M059J (cell line): ENCODE data around the gene PEG3. TPM values are rescaled to one million over a fixed set of nuclear protein-coding genes. Genes with fewer than 3 reads are reported as not detected.

ENCODE experiments used
- DNase-seq: peaks from one replicate; pipeline ENCODE4 v3.0.0-alpha.2; 2012; ENCODE audit warnings: low read depth
- total RNA-seq: library from RNA; depleted of rRNA; stranded (reverse); fragments of >200 nt; shearing (Covaris generic); gene quantifications from 2 replicates; pipeline ENCODE4 v1.2.3, GENCODE V29; 2014; rRNA removed

Gene PEG3
- total RNA-seq, 1 experiment from 2014 or later: 1.9 TPM

DNA sequence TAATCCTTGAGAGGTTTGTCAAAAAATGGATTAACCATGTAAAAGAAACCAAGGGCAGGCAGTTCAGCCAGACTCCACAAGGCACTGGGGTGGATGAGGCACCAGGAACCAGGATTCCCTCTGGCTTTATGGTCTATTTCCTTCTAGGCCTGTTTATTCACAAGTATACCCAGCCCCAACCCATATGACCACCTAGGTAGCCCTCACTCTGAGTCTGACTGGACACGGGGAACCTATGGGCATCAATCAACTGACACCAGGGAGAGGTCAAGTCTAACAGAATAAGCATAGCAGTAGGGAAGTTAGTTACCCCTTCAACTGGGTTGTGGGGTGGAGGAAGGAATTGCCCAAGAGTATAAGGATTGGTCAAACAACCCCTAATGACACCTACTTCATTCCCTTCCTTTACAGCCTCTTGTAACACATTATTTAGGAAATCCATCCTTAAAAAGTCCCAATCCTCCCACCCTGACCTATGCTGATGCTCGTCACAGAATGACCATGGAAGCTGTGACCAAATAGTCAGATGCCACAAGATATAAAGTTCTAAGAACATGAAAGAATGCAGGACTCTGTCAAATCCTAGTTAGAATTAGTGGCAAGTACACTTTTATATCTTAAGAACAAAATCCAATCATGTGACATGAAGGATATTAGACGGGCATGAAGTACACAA lies 31.7 kb downstream of the PEG3 start:
- no peak for DNase-seq

DNA sequence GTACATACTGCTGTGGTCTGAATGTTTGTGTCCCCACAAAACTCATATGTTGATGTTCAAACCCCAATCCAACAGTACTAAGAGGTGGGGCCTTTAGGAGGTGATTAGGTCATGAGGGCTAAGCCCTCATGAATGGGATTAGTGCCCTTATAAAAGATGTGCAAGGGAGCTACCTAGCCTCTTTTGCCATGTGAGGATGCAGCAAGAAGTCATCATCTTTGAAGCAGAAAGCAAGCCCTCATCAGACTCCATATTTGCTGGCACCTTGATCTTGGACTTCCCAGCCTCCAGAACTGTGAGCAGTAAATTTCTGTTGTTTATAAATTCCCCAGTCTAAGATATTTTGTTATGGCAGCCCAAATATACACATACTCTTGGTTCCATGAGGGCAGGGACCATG lies 33.9 kb downstream of the PEG3 start:
- DNase-seq: no peak

Other genes with a start within 250 kb of the PEG3 start
- gene ZNF71, start 245.4 kb downstream of the PEG3 start, total RNA-seq: 4.0 and 8.8 TPM in 2 replicates
- gene SMIM17, start 197.6 kb downstream of the PEG3 start, total RNA-seq: 0.15 TPM in 1 of 2 replicates, not detected in the other
- 0.49 and 0.71 TPM in 2 replicates for gene ZNF835, start 169.0 kb downstream of the PEG3 start, total RNA-seq
- not detected in 2 replicates for gene ZIM2, start within 50 bp of the PEG3 start, total RNA-seq